Esophagus mucosa (tissue), 1 donor: ENCODE measurements around the gene KRT33B. TPM values are rescaled to one million over a fixed set of nuclear protein-coding genes. Genes with fewer than 3 reads are reported as not detected.

Source experiments
- ATAC-seq: fragments of 200-7000 bp; cut with Tn5 transposase; one replicate; pipeline ENCODE4 v1.9.1; 2020
- total RNA-seq: library from RNA; stranded (reverse); gene quantifications from one replicate; pipeline ENCODE4 v1.2.4, GENCODE V29; 2023
- donor health status: DM: yes; HTN: yes; CAD: no.

The KRT33B gene
- total RNA-seq, 1 donor from 2014 or later, result not detected

DNA sequence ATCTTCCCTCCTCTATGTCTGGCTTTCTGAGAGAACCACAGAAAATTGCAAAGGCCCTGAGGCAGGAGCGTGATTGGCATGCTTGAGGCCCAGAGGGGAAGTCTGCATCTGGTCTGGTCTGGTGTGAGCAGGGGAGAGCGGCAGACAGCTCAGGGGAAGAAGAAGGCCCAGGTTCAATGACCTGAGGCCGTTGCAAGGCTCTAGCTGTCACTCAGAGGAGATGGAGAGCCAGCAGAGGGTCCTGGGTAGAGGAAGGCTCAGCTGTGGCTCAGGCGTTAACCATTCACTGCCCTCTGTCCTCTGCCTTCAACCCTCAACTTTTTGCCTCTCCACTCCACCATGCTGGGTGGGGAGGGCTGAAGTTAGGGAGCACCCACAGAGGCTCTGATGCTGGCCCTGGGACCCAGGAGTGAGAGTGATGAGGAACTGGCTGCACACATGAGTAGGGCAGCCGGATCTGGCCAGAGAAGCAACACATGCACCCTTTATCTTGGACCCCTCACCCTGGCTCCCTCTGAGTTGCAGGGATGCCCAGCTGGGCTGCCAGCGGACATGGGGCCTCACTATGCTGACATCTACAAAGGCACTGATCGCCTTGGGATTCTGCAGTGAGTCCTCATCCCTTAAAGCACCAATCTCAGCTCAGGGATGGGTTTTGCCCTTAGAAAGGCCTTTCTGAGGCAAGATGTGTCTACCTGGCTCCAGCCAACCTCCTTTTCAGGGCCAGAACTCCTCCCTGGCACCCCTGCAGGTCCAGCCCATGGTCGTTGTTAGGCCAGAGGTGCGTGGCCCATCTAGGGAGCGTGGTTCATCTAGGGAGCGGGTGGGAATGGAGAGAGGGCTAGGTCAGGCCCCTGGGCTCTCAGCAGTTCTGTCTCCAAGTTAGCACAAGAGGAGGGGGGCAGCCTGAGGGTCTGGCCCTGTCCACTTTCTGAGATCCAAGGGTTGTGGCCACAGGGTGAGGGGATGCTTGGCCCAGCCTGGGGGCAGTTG lies 46.4 kb downstream of the KRT33B start:
- no peak for ATAC-seq

GRCh38 chr17:41322094-41322902 lies 47.3 kb downstream of the KRT33B start:
- ATAC-seq, result peak; percentile 55

- ATAC-seq, result no peak
These were observed 51.4 kb downstream of the KRT33B start for GRCh38 chr17:41318231-41318630.

GRCh38 chr17:41315814-41316445 lies 53.7 kb downstream of the KRT33B start:
- ATAC-seq, result no peak

DNA sequence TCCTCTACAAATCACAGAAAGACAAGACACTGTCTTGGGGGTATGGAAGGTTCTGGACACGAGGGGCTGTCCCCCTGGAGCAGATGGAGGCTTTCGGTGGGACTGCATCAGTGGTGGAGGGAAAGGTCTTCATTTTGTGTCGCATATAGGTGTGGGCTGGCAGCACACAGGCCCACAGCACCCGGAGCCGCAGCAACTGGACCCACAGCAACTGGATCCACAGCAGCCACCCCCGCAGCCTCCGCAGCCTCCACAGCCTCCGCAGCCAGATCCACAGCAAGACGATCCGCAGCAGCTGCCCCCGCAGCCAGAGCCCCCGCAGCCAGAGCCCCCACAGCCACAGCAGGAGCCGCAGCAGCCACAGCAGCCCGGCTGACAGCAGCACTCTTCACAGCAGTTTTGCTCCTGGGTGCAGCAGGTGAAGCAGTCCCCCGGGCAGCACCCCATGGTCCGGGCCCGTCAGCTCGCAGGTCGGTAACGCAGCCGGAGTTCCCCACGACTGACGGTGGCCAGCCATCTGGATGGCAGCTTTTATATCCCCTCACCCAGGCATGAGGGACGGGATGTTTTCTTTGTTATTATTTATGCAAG lies 54.3 kb downstream of the KRT33B start, which contains the start of gene KRTAP17-1:
KRTAP17-1 (minus strand) TSS at position 507 of the 591 bp plus-strand sequence; CDS start at position 447, 60 bp downstream.
- ATAC-seq, result no peak

Other genes starting within 250 kb of the KRT33B start
- gene KRTAP4-12, start 245.6 kb downstream of the KRT33B start, total RNA-seq, result not detected
- not detected for gene KRTAP4-6, start 229.3 kb downstream of the KRT33B start, total RNA-seq
- gene KRTAP4-5, start 220.0 kb downstream of the KRT33B start, total RNA-seq, result not detected
- not detected for gene KRTAP4-4, start 209.1 kb downstream of the KRT33B start, total RNA-seq
- gene KRTAP4-3, start 201.6 kb downstream of the KRT33B start, total RNA-seq, result not detected
- not detected for gene KRTAP4-2, start 191.6 kb downstream of the KRT33B start, total RNA-seq
- not detected for gene KRTAP4-1, start 184.9 kb downstream of the KRT33B start, total RNA-seq
- not detected for gene KRTAP9-1, start 179.9 kb downstream of the KRT33B start, total RNA-seq
- gene KRTAP9-2, start 143.2 kb downstream of the KRT33B start, total RNA-seq, result not detected
- gene KRTAP9-3, start 137.4 kb downstream of the KRT33B start, total RNA-seq, result not detected
- not detected for gene KRTAP9-8, start 131.8 kb downstream of the KRT33B start, total RNA-seq
- not detected for gene KRTAP9-4, start 120.1 kb downstream of the KRT33B start, total RNA-seq
- not detected for gene KRTAP9-9, start 114.4 kb downstream of the KRT33B start, total RNA-seq
- not detected for gene KRTAP9-6, start 104.4 kb downstream of the KRT33B start, total RNA-seq
- not detected for gene KRTAP9-7, start 94.1 kb downstream of the KRT33B start, total RNA-seq
- gene KRTAP29-1, start 67.0 kb downstream of the KRT33B start, total RNA-seq, result not detected
- gene KRTAP16-1, start 60.5 kb downstream of the KRT33B start, total RNA-seq, result not detected
- gene KRTAP17-1, start 54.1 kb downstream of the KRT33B start, total RNA-seq, result not detected
- 0.92 TPM for gene KRT33A, start 19.0 kb downstream of the KRT33B start, total RNA-seq
- gene KRT34, start 12.5 kb upstream of the KRT33B start, total RNA-seq, result 0.44 TPM
- 4.4 TPM for gene KRT31, start 27.8 kb upstream of the KRT33B start, total RNA-seq
- gene KRT37, start 54.8 kb upstream of the KRT33B start, total RNA-seq, result not detected
- not detected for gene KRT38, start 71.2 kb upstream of the KRT33B start, total RNA-seq
- 0.80 TPM for gene KRT32, start 97.6 kb upstream of the KRT33B start, total RNA-seq
- gene KRT35, start 111.3 kb upstream of the KRT33B start, total RNA-seq, result not detected
- gene KRT36, start 120.1 kb upstream of the KRT33B start, total RNA-seq, result not detected
- gene KRT13, start 135.8 kb upstream of the KRT33B start, total RNA-seq, result 44,686 TPM
- 2,810 TPM for gene KRT15, start 149.1 kb upstream of the KRT33B start, total RNA-seq
- gene KRT19, start 158.5 kb upstream of the KRT33B start, total RNA-seq, result 366 TPM
- 0.16 TPM for gene KRT9, start 202.2 kb upstream of the KRT33B start, total RNA-seq
- gene KRT14, start 217.1 kb upstream of the KRT33B start, total RNA-seq, result 5,105 TPM
- gene KRT16, start 243.0 kb upstream of the KRT33B start, total RNA-seq, result 2,310 TPM